PFSK-1 (cell line): ENCODE data around the gene OGFR.

Source experiments
- FOXP2 ChIP-seq: optimal IDR thresholded peaks from 2 replicates; pipeline ENCODE3; 2011; ENCODE audit warnings: borderline replicate concordance, control low read depth, inconsistent platforms; ENCODE audit not compliant: insufficient read depth; ENCODE audit errors: extremely low read length, extremely low read depth
- POLR2AphosphoS5 ChIP-seq: IDR thresholded peaks from 2 replicates; pipeline ENCODE4 v1.6.1; 2012; ENCODE audit warnings: low read depth, mild to moderate bottlenecking, control low read depth, low read length, moderate library complexity
- REST ChIP-seq, 2 experiments: IDR thresholded peaks; 2 replicates each; pipeline versions ENCODE4 v1.6.1 to v1.8.0; 2011 to 2012; ENCODE audit warnings: low read depth in 2 of 2, low read length in 2 of 2, control low read depth in 1 of 2, inconsistent platforms in 1 of 2, mild to moderate bottlenecking in 1 of 2, moderate library complexity in 1 of 2; ENCODE audit not compliant: insufficient read depth in 1 of 2
- SIN3A ChIP-seq: IDR thresholded peaks from 2 replicates; pipeline ENCODE4 v1.6.1; 2012; ENCODE audit warnings: mild to moderate bottlenecking, low read length, moderate library complexity, borderline replicate concordance; ENCODE audit not compliant: insufficient read depth
- TAF1 ChIP-seq: IDR thresholded peaks from 2 replicates; pipeline ENCODE4 v1.6.1; 2012; ENCODE audit warnings: low read length, control low read depth, borderline replicate concordance; ENCODE audit not compliant: insufficient read depth

Gene OGFR

GRCh38 chr20:62850333-62850974 lies 45.8 kb downstream of the OGFR start:
- no peak for TF ChIP-seq TAF1
- no peak for TF ChIP-seq FOXP2
- no peak for TF ChIP-seq SIN3A
- no peak for TF ChIP-seq REST (IDR thresholded peaks at IDR 0.05; ENCODE audit: insufficient read depth in 1 of 2, low read depth in 2 of 2, low read length in 2 of 2)
- TF ChIP-seq POLR2AphosphoS5 = no peak

- TF ChIP-seq SIN3A (no peak), TAF1 (no peak), POLR2AphosphoS5 (no peak), REST (IDR thresholded peaks at IDR 0.05; ENCODE audit: insufficient read depth in 1 of 2, low read depth in 2 of 2, low read length in 2 of 2) (no peak), FOXP2 (no peak)
Observed at GRCh38 chr20:62852196-62852595, 47.6 kb downstream of the OGFR start.

- no peak for TF ChIP-seq POLR2AphosphoS5
- no peak for TF ChIP-seq REST (IDR thresholded peaks at IDR 0.05; ENCODE audit: insufficient read depth in 1 of 2, low read depth in 2 of 2, low read length in 2 of 2)
- no peak for TF ChIP-seq SIN3A
- TF ChIP-seq TAF1 = no peak
- no peak for TF ChIP-seq FOXP2
Observed at GRCh38 chr20:62852841-62853240, 48.2 kb downstream of the OGFR start.

- no peak for TF ChIP-seq POLR2AphosphoS5
- no peak for TF ChIP-seq FOXP2
- no peak for TF ChIP-seq REST (IDR thresholded peaks at IDR 0.05; ENCODE audit: insufficient read depth in 1 of 2, low read depth in 2 of 2, low read length in 2 of 2)
- no peak for TF ChIP-seq SIN3A
- no peak for TF ChIP-seq TAF1
Observed at GRCh38 chr20:62854121-62854520, 49.5 kb downstream of the OGFR start.

GRCh38 chr20:62855120-62855519 lies 50.5 kb downstream of the OGFR start:
- TF ChIP-seq REST (IDR thresholded peaks at IDR 0.05; ENCODE audit: insufficient read depth in 1 of 2, low read depth in 2 of 2, low read length in 2 of 2) (no peak), POLR2AphosphoS5 (no peak), TAF1 (no peak), FOXP2 (no peak), SIN3A (no peak)
